Testis (tissue), 2 donors: ENCODE results near the gene PLCB2.

Experiments
- POLR2A ChIP-seq: fragments of 450-650 bp; IDR thresholded peaks from one replicate; pipeline ENCODE4 v1.6.1; 2017; ENCODE audit warnings: antibody characterized with exemption, mild to moderate bottlenecking, moderate library complexity
- TF ChIP-seq, protein P1 (sequence below), 3 experiments: fragments of 450-650 bp in 2 of 3; fragments of 200-600 bp in 1 of 3; sonication (generic) in 1 of 3; IDR thresholded peaks; one replicate each; pipeline ENCODE4 v1.5.1; 2016 to 2019; ENCODE audit warnings: antibody characterized with exemption in 3 of 3, mild to moderate bottlenecking in 2 of 3, moderate library complexity in 1 of 3

GRCh38 chr15:40306371-40306770 lies 1.4 kb downstream of the PLCB2 start:
- TF ChIP-seq, protein P1, sequence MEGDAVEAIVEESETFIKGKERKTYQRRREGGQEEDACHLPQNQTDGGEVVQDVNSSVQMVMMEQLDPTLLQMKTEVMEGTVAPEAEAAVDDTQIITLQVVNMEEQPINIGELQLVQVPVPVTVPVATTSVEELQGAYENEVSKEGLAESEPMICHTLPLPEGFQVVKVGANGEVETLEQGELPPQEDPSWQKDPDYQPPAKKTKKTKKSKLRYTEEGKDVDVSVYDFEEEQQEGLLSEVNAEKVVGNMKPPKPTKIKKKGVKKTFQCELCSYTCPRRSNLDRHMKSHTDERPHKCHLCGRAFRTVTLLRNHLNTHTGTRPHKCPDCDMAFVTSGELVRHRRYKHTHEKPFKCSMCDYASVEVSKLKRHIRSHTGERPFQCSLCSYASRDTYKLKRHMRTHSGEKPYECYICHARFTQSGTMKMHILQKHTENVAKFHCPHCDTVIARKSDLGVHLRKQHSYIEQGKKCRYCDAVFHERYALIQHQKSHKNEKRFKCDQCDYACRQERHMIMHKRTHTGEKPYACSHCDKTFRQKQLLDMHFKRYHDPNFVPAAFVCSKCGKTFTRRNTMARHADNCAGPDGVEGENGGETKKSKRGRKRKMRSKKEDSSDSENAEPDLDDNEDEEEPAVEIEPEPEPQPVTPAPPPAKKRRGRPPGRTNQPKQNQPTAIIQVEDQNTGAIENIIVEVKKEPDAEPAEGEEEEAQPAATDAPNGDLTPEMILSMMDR (IDR thresholded peaks at IDR 0.05) = no peak
- TF ChIP-seq POLR2A = no peak
